H1 (cell line): ENCODE measurements around the gene CTBP2.

Experiments
- CTCF ChIP-seq, 3 experiments: IDR thresholded peaks; 1 replicate in 2 of 3; 2 replicates in 1 of 3; pipeline versions ENCODE4 v1.5.1 to v1.6.1; 2011; ENCODE audit warnings: low read length in 3 of 3, mild to moderate bottlenecking in 3 of 3, inconsistent platforms in 2 of 3, low read depth in 1 of 3, moderate library complexity in 1 of 3; ENCODE audit not compliant: insufficient read depth in 1 of 3; ENCODE audit errors: control extremely low read depth in 1 of 3
- EGR1 ChIP-seq: IDR thresholded peaks from 2 replicates; pipeline ENCODE4 v1.6.1; 2011; ENCODE audit warnings: low read depth, low read length, borderline replicate concordance
- EP300 ChIP-seq, 2 experiments: IDR thresholded peaks; 1 replicate in 1 of 2; 2 replicates in 1 of 2; pipeline ENCODE4 v1.6.1; 2011 to 2012; ENCODE audit warnings: low read depth in 2 of 2, low read length in 2 of 2, mild to moderate bottlenecking in 2 of 2, borderline replicate concordance in 1 of 2, inconsistent platforms in 1 of 2, moderate library complexity in 1 of 2
- GABPA ChIP-seq: IDR thresholded peaks from 2 replicates; pipeline ENCODE4 v1.6.1; 2011; ENCODE audit warnings: mild to moderate bottlenecking, low read length, moderate library complexity, borderline replicate concordance; ENCODE audit not compliant: insufficient read depth
- HDAC6 ChIP-seq: IDR thresholded peaks from one replicate; pipeline ENCODE4 v1.7.1; 2012; ENCODE audit warnings: low read depth, mild to moderate bottlenecking, inconsistent platforms, low read length, moderate library complexity
- KDM1A ChIP-seq: fragments of 200-600, 300-600 bp; sonication (generic); IDR thresholded peaks from 2 replicates; pipeline ENCODE4 v1.7.1; 2016; ENCODE audit warnings: mild to moderate bottlenecking, low read length, borderline replicate concordance
- ZNF274 ChIP-seq: IDR thresholded peaks from 2 replicates; pipeline ENCODE4 v1.7.0; 2012; ENCODE audit warnings: low read length, borderline replicate concordance; ENCODE audit errors: extremely low read depth
- TF ChIP-seq, protein P1 (sequence below): IDR thresholded peaks from 2 replicates; pipeline ENCODE4 v1.6.1; 2012; ENCODE audit warnings: inconsistent platforms

DNA sequence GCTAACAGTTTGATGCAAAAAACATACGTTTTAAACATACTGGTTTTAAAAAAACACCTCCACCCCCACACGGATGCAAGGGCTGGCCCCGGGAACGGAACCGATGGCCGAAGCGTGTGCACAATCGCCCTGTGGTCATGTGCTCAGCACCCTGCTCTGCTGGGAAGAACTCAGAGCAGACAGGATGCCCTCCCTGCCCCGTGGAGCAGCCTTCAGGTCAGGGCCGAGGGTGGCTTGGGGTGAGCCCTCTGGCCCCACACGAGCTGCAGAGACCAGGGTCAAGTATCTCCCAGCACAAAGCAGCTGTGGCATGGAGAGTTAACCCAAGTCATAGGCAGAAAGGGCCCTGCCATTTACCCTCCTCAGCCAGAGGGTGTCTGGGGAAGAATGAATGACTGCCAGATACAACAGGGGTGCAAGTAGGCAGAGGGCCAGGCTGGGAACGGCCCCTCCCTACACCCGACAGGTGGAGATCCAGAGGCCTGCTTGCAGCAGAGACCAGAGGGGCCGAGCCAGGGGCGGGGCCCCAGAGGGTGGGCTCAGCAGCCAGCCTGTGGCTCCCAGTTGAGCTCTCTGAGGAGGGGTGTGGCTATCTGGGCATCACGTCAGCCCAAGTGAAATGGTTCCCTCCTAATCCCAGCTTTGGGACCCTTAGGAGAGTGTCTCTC lies 161.6 kb downstream of the CTBP2 start:
- no peak for TF ChIP-seq EP300 (IDR thresholded peaks at IDR 0.05; ENCODE audit: borderline replicate concordance in 1 of 2, low read depth in 2 of 2, low read length in 2 of 2)
- TF ChIP-seq CTCF (IDR thresholded peaks at IDR 0.05; ENCODE audit: control extremely low read depth in 1 of 3, insufficient read depth in 1 of 3, low read depth in 1 of 3, low read length in 3 of 3), result no peak
- no peak for TF ChIP-seq EGR1
- no peak for TF ChIP-seq HDAC6
- TF ChIP-seq, protein P1, sequence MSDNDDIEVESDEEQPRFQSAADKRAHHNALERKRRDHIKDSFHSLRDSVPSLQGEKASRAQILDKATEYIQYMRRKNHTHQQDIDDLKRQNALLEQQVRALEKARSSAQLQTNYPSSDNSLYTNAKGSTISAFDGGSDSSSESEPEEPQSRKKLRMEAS, result no peak
- no peak for TF ChIP-seq KDM1A
- TF ChIP-seq GABPA, result no peak
- TF ChIP-seq ZNF274, result no peak
